HG03064 (cell line): ENCODE data around the gene TBL1Y.
"Not testable (repeated sequence)": the region's sequence is repeated elsewhere in the genome, so short reads cannot be mapped to it uniquely, and the experiment has no call there.

ENCODE experiments used
- ATAC-seq: cut with Tn5 transposase; IDR thresholded peaks from one replicate; pipeline ENCODE4 v1.9.1; 2021; ENCODE audit warnings: low read depth; ENCODE audit not compliant: unreplicated experiment

TBL1Y gene

DNA sequence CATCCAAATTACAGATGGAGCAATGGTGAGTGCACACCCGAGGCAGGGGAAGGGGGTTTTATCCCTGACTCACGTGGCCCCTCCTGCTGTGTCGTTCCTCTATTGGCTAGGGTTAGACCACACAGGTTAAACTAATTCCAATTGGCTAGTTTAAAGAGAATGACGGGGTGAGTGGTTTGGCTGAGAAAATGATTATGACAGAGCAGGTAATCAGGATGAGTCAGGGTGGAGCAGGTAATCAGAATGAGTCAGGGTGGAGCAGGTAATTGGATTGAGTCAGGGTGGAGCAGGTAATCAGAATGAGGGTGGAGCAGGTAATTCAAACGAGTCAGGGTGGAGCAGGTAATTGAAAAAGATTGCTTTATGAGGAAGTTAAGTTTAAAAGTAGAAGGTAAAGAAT lies 146.4 kb downstream of the TBL1Y start:
- no peak for ATAC-seq

DNA sequence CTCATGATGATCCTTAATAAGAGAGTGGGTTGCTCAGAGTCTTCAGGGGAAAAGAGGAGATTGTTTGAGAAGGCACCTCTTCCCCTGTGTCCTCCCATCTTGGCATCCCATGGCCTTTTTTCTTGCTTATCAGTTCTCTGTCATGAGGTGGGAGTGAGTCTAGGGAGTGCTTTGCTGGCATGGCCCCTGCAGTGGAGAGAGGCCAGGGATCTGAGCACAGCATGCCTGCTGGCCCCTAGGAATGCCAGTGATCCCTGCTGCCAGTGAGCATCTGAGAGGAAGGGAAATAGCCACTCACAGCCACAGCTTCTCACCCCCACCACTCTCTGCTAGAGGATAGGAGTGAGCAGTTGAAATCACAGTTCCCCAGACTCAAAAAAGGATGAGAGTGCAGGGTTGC lies 168.2 kb downstream of the TBL1Y start:
- no peak for ATAC-seq

DNA sequence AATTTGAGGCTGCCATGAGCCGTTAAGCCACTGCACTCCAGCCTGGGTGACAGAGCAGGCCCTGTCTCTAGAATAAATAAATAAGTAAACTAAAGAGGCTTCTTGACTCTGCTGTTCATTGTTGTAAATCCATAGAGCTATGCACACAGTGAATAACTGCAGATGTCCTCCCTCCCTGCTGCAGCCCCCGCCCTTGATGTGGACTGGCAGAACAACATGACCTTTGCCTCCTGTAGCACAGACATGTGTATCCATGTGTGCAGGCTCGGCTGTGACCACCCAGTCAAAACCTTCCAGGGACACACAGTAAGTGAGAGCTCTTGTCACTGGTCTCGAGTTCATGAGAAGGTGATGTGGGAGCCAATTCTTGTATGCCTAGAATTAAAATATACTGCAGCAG lies 170.1 kb downstream of the TBL1Y start:
- not testable (repeated sequence) for ATAC-seq

DNA sequence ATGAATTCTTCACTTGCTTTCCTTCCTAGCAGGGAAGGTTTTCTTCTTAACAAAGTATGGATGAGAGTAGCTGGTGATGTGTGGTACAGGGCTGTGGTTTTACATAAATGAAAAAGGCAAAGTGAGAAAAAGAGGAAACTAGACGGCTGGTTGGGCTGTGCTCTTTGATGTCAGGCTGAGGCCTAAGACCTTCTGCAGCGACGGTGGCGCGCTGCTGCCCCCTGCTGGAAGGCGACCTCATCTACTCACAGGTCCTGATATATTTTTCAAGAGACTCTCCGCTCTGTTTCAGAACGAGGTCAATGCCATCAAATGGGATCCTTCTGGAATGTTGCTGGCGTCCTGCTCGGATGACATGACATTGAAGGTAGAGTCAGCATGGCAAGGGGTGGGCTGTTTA lies 175.1 kb downstream of the TBL1Y start:
- no peak for ATAC-seq

DNA sequence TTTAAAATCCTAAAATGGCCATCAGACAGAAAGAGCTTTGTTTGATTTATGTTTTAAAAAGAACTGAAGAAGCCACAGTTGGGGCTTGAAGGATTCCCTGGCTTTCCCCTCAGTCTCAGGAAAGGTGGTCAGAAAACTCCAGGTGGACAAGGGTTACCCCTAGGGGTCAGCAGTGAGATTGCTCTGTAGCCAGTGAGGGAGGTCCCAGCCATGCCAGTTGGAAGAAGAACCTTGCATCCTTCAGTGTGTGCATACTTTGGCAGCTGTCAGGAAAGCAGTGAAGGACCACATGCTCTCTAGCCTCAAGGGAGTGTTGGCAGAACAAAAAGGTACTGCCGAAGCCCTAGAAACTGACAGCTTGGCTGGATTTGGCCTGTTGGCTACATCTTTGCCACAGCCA lies 182.3 kb downstream of the TBL1Y start:
- no peak for ATAC-seq

DNA sequence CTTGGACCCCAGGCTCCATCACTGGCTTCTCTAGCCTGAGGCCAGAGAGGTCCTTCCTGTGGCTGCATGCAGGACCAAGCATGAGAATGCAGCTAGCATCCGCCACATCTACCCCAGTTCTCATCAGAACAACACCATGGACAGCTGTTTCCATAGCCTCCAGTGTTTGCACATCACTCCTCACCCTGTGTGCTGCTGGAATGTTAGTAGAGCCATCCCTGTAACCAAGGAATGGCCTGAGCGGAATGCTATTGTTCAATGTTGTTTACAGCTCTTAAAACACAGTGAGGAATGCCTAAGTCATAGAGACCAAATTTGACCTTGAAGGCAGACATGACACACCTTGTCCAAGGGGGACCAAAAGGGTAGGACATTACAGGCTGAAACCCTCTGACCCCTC lies 183.9 kb downstream of the TBL1Y start:
- ATAC-seq: no peak

DNA sequence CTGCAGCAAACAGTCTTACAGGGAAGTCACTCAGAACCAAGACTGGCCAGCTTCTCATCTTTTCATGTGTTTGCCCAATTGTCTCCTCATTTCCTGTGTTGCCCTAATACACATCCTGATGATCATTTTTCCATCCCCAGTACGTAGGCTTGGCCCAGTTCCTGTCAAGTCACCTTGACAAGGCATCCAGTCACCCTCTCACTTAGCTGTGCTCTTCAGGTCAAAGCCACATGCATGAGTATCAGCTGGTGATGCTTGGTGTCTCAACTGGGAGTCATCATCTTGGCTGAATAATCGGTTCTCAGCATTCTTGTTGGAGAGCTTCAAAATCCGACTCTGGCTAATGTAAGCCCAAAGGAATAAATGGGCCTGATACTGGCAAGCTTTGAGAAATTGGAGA lies 186.5 kb downstream of the TBL1Y start:
- ATAC-seq: no peak

DNA sequence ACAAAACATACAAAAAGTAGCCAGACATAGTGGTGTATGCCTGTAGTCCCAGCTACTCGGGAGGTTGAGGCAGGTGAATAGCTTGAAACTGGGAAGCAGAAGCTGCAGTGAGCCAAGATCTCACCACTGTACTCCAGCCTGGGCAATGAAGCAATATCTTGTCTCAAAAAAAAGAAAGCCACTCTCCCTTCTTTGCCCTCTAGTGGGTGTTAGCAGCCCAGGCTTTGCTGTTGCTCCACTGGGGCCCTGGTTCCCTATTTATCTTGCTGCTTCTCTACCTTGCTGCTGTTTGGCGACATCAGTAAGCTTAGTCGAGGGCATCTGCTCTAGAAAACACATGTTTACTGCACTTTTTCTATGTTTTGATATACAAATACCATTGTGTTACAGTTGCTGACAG lies 189.2 kb downstream of the TBL1Y start:
- no peak for ATAC-seq

DNA sequence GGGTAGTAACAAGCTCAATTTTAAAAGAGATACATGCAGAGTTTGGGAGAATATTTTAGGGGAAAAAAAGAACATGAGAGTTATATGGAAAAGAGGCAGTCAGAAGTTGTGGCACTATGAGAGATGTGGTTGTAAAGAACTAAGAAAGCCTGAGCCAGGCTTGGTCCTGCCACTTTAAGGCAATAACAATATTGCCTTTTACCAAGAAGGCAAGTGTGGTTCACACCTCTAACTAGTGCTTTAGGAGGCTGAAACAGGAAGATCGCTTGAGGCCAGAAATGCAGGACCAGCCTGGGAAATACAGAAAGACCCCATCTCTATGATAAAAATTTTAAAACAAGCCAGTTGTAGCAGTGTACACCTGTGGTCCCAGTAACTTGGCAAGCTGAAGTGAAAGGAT lies 192.2 kb downstream of the TBL1Y start:
- ATAC-seq: no peak

DNA sequence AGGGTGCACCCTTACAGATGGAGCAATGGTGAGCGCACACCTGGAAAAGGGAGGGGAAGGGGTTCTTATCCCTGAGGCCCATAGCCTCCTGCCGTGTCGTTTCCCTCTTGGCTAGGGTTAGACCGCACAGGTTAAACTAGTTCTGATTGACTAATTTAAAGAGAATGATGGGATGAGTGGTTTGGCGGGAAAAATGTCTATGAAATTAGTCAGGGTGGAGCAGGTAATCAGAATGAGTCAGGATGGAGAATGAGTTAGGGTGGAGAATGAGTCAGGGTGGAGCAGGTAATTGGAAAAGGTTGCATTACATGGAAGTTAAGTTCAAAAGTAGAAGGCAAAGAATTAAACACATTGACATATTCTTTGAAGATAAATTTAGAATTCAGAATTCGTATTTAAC lies 196.7 kb downstream of the TBL1Y start:
- no peak for ATAC-seq

DNA sequence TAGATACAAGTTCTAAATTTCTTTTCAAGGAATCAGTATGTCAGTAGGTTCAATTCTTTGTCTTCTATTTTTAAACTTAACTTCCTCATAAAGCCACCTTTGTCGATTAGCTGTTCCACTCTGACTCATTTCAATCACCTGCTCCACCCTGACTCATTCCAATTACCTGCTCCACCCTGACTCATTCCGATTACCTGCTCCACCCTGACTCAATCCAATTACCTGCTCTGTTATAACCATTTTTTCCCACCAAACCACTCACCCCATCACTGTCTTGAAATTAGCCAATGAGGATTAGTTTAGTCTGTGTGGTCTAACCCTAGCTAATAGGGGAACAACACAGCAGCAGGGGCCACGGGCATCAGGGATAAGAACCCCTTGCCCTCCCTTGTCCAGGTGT lies 199.6 kb downstream of the TBL1Y start:
- ATAC-seq: no peak

DNA sequence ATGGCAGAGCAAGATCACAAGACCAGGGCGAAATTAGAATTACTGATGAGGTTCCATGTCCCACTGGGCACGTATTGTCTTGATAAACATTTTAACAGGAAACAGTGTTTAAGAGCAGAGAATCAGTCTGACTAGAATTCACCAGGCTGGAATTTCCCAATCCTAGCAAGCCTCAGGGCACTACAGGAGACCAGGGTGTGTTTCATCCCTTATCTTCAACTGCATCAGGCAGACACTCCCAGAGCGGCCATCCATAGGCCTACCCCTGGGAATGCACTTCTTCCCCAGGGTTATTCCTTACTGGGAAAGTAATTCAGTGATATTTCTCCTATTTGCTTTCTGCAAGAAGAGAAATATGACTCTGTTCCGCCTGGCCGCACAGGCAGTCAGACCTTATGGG lies 205.4 kb downstream of the TBL1Y start:
- no peak for ATAC-seq

DNA sequence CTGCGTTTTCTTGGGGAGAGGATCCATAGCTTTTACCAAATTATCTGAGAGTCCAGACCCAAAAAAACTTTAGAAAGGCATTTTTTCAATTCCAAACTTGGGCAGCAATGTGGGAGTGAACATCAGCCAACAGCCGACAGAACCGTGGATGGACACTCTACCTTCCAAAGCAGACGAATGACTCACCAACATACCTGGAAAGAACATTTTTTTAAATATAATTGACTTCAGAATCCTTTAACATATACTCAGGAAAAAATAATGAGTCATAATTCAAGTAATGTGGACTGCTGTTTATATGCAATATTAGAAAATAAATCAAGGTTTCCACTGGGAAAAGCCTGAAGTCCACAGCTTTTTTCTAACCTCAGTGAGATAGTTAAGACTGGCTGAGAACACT lies 211.7 kb downstream of the TBL1Y start:
- ATAC-seq: no peak

DNA sequence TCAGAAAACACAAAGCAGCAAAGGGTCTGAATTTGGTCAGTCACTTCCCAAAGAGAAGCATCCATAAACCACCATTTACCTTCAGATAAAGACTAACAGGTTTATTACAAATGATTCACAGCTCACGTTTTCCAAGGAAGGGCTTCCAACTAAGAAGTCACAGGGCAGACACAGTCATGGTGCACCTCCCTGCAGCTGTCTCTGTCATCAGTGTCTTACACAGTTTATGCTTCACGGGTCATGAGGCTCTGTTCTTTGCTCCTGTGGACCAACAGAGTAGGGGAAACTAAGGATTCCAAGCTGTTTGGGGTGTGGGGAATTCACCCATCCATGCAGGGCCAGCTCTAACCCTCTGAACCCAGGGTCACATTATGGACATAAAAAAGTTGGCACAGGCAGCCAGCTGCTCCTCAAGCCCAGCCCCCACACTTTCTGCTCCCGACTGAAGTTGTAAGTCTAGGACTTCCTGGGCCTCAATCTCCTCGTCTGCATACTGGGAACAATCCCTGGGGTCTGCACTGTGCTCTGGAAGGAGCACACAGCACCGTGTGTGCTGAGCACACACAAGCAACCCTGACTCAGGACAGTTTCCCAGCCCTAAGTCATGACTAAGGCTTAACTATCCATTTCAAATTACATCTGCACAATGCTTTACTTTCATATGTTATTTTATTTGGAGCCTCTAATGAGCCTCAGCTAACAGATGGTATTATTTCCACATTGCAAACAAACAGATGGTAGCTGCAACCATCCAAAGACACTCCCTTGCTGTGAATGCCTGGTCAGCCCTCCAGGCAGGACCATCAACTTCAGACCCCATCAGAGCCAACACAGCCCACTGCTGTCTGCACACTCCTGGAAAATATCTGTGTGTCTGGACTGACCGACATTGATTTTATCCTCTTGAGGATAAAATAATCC lies 214.9 kb downstream of the TBL1Y start:
- ATAC-seq: no peak

DNA sequence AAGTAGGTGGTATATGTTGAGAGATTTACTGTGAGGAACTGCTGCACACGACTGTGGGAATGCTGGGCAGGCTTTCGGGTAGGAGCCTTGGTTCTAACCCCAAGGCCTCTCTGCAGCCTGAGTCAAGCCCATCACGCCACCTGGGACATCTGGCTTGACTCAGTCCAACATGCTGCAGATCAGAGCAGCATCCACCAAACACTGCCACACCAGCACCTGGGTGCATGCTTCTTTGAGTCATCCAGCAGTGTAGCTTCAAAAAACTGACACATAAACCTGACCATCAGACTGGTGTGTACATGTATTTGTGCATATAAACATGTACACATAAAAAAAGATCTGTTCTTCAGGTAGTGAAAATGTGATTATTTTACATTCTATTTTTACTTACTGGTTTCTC lies 217.7 kb downstream of the TBL1Y start:
- no peak for ATAC-seq
